ENCODE data around the gene IL34. TPM values are rescaled to one million over a fixed set of nuclear protein-coding genes. Genes with fewer than 3 reads are reported as not detected.
"Not testable (repeated sequence)": the region's sequence is repeated elsewhere in the genome, so short reads cannot be mapped to it uniquely, and the experiment has no call there.

The IL34 gene
- total and polyA plus RNA-seq, 4 donors = 0.25 to 0.93 (median 0.42) TPM

DNA sequence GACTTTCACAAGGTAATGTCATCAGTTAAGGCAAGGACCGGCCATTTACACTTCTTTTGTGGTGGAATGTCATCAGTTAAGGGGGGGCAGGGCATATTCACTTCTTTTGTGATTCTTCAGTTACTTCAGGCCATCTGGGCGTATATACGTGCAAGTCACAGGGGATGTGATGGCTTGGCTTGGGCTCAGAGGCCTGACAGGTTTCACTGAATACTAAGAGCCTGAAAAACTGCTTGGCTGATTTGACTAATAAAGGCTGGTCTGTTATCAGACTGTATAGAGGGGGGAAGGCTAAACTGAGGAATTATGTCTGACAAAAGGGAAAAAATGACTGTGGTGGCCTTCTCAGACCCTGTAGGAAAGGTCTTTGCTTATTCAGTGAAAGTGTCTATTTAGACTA, 24.5 kb upstream of the IL34 start:
- 85% methylated on average over 3 of the region's 3 CpGs for WGBS
- not testable (repeated sequence) for H3K27ac ChIP-seq (ENCODE audit: low read depth in 1 of 2, low read length in 2 of 2)

DNA sequence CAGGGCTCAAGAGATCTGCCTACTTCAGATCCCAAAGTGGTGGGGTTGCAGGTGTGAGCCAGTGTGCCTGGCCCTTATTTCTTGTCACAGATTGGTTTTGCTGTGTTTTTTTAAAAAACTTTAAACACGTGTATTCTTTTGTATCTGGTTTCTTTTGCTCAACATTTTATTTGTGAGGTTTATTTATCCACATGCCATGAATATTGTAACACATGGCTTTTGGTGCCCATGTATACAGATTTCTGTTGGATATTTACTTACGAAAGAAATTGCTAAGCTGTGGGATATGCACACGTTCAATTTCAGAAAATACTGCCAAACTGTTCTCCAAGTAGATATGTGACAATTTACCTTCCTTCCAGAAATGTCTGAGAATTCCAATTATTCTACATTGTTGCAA, 18.7 kb upstream of the IL34 start:
- TF ChIP-seq NR2F2 (IDR thresholded peaks at IDR 0.05) = no peak
- no peak for TF ChIP-seq RAD21 (IDR thresholded peaks at IDR 0.05)
- TF ChIP-seq EGR1 (IDR thresholded peaks at IDR 0.05; ENCODE audit: low read depth in 2 of 2) = no peak
- TF ChIP-seq, protein P1, sequence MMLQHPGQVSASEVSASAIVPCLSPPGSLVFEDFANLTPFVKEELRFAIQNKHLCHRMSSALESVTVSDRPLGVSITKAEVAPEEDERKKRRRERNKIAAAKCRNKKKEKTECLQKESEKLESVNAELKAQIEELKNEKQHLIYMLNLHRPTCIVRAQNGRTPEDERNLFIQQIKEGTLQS (IDR thresholded peaks at IDR 0.05) = no peak
- TF ChIP-seq TAF1 (conservative IDR thresholded peaks at IDR 0.05) = no peak
- TF ChIP-seq, protein P2, sequence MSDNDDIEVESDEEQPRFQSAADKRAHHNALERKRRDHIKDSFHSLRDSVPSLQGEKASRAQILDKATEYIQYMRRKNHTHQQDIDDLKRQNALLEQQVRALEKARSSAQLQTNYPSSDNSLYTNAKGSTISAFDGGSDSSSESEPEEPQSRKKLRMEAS (IDR thresholded peaks at IDR 0.05) = no peak
- TF ChIP-seq GABPA (IDR thresholded peaks at IDR 0.05 in 1 of 2, conservative IDR thresholded peaks at IDR 0.05 in 1 of 2) = no peak
- TF ChIP-seq, protein P3, sequence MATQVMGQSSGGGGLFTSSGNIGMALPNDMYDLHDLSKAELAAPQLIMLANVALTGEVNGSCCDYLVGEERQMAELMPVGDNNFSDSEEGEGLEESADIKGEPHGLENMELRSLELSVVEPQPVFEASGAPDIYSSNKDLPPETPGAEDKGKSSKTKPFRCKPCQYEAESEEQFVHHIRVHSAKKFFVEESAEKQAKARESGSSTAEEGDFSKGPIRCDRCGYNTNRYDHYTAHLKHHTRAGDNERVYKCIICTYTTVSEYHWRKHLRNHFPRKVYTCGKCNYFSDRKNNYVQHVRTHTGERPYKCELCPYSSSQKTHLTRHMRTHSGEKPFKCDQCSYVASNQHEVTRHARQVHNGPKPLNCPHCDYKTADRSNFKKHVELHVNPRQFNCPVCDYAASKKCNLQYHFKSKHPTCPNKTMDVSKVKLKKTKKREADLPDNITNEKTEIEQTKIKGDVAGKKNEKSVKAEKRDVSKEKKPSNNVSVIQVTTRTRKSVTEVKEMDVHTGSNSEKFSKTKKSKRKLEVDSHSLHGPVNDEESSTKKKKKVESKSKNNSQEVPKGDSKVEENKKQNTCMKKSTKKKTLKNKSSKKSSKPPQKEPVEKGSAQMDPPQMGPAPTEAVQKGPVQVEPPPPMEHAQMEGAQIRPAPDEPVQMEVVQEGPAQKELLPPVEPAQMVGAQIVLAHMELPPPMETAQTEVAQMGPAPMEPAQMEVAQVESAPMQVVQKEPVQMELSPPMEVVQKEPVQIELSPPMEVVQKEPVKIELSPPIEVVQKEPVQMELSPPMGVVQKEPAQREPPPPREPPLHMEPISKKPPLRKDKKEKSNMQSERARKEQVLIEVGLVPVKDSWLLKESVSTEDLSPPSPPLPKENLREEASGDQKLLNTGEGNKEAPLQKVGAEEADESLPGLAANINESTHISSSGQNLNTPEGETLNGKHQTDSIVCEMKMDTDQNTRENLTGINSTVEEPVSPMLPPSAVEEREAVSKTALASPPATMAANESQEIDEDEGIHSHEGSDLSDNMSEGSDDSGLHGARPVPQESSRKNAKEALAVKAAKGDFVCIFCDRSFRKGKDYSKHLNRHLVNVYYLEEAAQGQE (IDR thresholded peaks at IDR 0.05) = no peak
- no peak for TF ChIP-seq JUND (IDR thresholded peaks at IDR 0.05)
- TF ChIP-seq HNF4A (conservative IDR thresholded peaks at IDR 0.05) = no peak
- TF ChIP-seq YY1 (IDR thresholded peaks at IDR 0.05) = no peak
- TF ChIP-seq RXRA (IDR thresholded peaks at IDR 0.05) = no peak
- TF ChIP-seq, protein P4, sequence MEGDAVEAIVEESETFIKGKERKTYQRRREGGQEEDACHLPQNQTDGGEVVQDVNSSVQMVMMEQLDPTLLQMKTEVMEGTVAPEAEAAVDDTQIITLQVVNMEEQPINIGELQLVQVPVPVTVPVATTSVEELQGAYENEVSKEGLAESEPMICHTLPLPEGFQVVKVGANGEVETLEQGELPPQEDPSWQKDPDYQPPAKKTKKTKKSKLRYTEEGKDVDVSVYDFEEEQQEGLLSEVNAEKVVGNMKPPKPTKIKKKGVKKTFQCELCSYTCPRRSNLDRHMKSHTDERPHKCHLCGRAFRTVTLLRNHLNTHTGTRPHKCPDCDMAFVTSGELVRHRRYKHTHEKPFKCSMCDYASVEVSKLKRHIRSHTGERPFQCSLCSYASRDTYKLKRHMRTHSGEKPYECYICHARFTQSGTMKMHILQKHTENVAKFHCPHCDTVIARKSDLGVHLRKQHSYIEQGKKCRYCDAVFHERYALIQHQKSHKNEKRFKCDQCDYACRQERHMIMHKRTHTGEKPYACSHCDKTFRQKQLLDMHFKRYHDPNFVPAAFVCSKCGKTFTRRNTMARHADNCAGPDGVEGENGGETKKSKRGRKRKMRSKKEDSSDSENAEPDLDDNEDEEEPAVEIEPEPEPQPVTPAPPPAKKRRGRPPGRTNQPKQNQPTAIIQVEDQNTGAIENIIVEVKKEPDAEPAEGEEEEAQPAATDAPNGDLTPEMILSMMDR (IDR thresholded peaks at IDR 0.05; ENCODE audit: low read depth, low read length, missing input control) = no peak
- Histone ChIP-seq H3K36me3 (ENCODE audit: control insufficient read depth in 4 of 4, insufficient read depth in 3 of 4, low read depth in 1 of 4, low read length in 3 of 4) (no peaks in the 10 kb centered on the region), H3K4me3 (ENCODE audit: low read depth in 1 of 3, low read length in 3 of 3) (no peak overlapping the region), H3K27me3 (ENCODE audit: control insufficient read depth in 4 of 4, insufficient read depth in 4 of 4, low read length in 3 of 4) (no peaks in the 10 kb centered on the region), H3K9me3 (ENCODE audit: control insufficient read depth in 4 of 4, low read length in 3 of 4) (no peaks in the 10 kb centered on the region), H3K4me1 (ENCODE audit: control insufficient read depth in 4 of 4, insufficient read depth in 4 of 4, low read length in 3 of 4) (no peaks in the 10 kb centered on the region), H3K27ac (ENCODE audit: low read depth in 1 of 2, low read length in 2 of 2) (no peak overlapping the region), H3K9ac (ENCODE audit: low read depth in 1 of 2, low read length in 2 of 2) (no peak overlapping the region)
- no peak for DNase-seq (ENCODE audit: low spot score)
- 90% methylated on average over 3 of the region's 3 CpGs for WGBS

More for the DNA sequence above, 24.5 kb upstream of the IL34 start:
- H3K27me3 ChIP-seq (ENCODE audit: control insufficient read depth in 4 of 4, insufficient read depth in 4 of 4, low read length in 3 of 4); H3K4me1 ChIP-seq (ENCODE audit: control insufficient read depth in 4 of 4, insufficient read depth in 4 of 4, low read length in 3 of 4); H3K9ac ChIP-seq (ENCODE audit: low read depth in 1 of 2, low read length in 2 of 2); H3K9me3 ChIP-seq (ENCODE audit: control insufficient read depth in 4 of 4, low read length in 3 of 4); H3K4me3 ChIP-seq (ENCODE audit: low read depth in 1 of 3, low read length in 3 of 3); H3K36me3 ChIP-seq (ENCODE audit: control insufficient read depth in 4 of 4, insufficient read depth in 3 of 4, low read depth in 1 of 4, low read length in 3 of 4); DNase-seq (ENCODE audit: low spot score): not testable (repeated sequence)
